GM19395 (cell line): ENCODE results near the gene MEIKIN.

Source experiments
- ATAC-seq: cut with Tn5 transposase; IDR thresholded peaks from one replicate; pipeline ENCODE4 v1.9.1; 2021; ENCODE audit warnings: mild to moderate bottlenecking, moderate library complexity; ENCODE audit not compliant: unreplicated experiment

MEIKIN gene

GRCh38 chr5:131974016-131974415 is 28.6 kb upstream of the MEIKIN start:
- ATAC-seq = no peak

GRCh38 chr5:131973089-131973712 is 27.7 kb upstream of the MEIKIN start:
- no peak for ATAC-seq

- ATAC-seq = no peak
These were observed 23.0 kb upstream of the MEIKIN start for GRCh38 chr5:131968396-131968954.

- ATAC-seq = no peak
These were observed 21.1 kb upstream of the MEIKIN start for GRCh38 chr5:131966551-131966950.

GRCh38 chr5:131965826-131966415 is 20.5 kb upstream of the MEIKIN start:
- ATAC-seq = no peak

- no peak for ATAC-seq
These were observed 14.4 kb upstream of the MEIKIN start for GRCh38 chr5:131959906-131960305.

- no peak for ATAC-seq
These were observed 13.7 kb upstream of the MEIKIN start for GRCh38 chr5:131959136-131959535.

GRCh38 chr5:131957721-131958441 is 12.4 kb upstream of the MEIKIN start:
- no peak for ATAC-seq

GRCh38 chr5:131953969-131954368 is 8.5 kb upstream of the MEIKIN start:
- no peak for ATAC-seq

GRCh38 chr5:131952301-131952857 is 6.9 kb upstream of the MEIKIN start:
- ATAC-seq = no peak

GRCh38 chr5:131950706-131951105 is 5.2 kb upstream of the MEIKIN start:
- no peak for ATAC-seq

- no peak for ATAC-seq
These were observed 2.0 kb upstream of the MEIKIN start for GRCh38 chr5:131947445-131947844.

GRCh38 chr5:131944702-131945550 is 537 bp downstream of the MEIKIN start:
- no peak for ATAC-seq

GRCh38 chr5:131943916-131944315 is 1.5 kb downstream of the MEIKIN start:
- no peak for ATAC-seq

GRCh38 chr5:131942016-131942415 is 3.4 kb downstream of the MEIKIN start:
- no peak for ATAC-seq

GRCh38 chr5:131939690-131940345 is 5.6 kb downstream of the MEIKIN start:
- ATAC-seq = no peak

- ATAC-seq = no peak
These were observed 13.2 kb downstream of the MEIKIN start for GRCh38 chr5:131932235-131932634.

GRCh38 chr5:131928957-131929356 is 16.5 kb downstream of the MEIKIN start:
- no peak for ATAC-seq

- no peak for ATAC-seq
These were observed 19.3 kb downstream of the MEIKIN start for GRCh38 chr5:131926168-131926567.

- ATAC-seq = no peak
These were observed 29.0 kb downstream of the MEIKIN start for GRCh38 chr5:131916481-131916880.
